ENCODE measurements around the gene CATSPERD.
A peak's percentile ranks its signal among the peaks of the same experiment; 100 is the strongest.

CATSPERD gene

DNA sequence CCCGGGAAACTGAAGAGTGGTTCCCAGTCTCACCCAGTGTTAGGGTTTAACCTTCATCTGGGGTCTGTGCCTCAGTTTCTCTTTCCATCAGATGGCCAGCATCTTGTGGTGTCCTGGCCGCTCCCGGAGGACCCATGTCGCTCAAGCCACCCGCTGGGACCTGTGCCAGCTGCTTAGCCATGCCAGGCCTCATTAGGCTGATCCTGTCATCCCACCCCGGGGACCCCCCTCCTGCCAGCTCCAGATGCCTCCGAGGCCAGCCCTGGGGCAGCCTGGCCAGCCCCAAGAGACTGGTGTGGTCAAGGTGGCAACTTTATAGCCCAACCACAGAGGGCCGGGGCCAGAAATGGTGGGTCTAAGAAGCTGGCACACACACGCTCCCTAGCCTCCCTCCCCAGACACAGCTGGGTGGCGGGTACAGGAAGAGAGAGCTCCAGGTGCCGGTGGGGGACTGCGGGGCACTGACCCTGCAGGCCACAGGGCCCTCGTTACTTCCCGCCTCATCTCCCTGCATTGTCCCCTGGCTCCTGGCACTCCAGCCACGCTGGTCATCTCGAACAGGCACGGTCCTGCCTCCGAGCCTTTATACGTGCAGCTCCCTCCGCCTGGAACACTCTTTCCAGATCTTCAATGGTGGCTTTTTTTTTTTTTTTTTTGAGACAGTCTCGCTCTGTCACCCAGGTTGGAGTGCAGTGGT is 87.8 kb downstream of the CATSPERD start:
- DNase-seq: no peak

DNA sequence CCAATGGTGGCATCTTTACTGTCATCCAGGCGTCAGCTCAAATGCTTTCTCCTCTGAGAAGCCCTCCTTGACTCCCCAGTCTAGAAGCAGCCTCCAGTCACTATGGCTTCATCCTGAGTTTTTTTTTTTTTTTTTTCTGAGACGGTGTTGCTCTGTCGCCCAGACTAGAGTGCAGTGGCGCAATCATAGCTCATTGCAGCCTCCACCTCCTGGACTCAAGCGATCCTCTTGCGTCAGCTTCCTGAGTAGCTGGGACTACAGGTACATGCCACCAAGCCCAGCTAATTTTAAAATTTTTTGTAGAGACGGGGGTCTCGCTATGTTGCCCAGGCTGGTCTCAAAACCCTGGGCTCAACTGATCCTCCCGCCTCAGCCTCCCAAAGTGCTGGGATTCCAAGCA is 88.6 kb downstream of the CATSPERD start:
- no peak for DNase-seq

DNA sequence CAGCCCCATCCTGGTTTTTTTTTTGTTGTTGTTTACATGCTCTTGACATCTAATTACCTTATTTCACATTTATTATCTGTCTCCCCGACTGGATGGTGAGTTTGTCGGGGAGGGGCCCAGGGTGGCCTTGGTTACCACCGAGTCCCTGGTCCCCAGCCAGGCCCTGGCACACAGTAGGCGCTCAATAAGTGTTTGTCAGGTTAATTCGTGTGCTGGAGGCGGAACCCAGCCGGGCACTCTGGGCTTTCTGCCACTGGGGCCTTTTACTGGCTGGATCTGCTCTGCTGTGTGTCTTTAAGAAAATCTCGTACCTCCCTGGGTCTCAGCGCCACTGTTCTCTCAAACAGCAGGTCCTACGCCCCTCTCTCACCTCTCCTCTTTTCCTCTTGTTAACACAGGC is 89.0 kb downstream of the CATSPERD start:
- no peak for DNase-seq

DNA sequence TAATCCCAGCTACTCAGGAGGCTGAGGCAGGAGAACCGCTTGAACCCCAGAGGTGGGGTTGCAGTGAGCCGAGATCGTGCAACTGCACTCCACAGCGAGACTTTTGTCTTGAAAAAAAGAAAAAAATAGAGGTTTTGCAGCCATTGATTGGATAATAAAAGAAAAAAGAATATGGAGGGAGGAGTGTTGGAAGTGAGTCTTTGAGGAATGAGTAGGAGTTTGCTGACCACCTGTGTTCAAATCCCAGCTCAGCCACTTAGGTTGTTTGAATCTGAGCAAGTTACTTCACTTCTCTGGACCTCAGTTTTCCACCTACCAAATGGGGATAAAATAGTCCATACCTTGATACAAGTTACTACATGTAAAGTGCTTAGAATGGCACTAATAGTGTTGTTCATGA is 90.7 kb downstream of the CATSPERD start:
- no peak for DNase-seq

DNA sequence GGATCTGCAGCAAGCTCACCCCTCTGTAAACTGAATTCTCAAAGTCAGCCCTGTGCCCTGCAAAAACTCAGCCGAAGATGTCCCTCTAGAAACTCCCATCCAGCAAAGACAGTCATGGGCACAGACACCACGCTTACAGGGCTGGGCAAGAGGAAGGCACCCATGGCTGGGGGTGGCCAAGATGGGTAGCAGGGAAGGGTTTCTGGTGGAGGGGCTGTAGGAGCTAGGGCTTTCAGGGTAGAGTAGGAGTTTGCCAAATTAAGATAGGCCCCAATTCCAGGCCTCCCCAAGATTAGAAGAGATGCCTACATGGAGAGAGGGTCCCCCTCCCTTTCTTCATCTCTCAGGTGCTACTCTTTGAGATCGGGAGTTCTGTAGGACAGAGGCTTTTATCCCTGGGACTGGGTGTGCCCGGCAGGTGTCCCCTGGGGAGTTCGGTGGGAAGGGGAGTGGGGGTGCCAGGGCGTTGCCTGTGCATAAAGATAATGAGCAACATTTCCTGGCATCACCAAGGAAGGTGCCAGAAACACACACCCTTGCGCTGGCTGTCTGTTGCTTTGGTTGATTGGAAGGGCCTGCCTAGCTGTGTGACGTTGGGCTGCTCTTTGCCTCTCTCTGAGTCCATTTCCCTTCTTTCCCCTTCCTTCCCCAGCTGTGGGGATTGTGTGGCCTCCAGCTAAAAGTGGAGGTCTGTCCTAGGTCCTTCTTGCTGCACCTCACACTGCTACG is 93.8 kb downstream of the CATSPERD start:
- no peak for DNase-seq

DNA sequence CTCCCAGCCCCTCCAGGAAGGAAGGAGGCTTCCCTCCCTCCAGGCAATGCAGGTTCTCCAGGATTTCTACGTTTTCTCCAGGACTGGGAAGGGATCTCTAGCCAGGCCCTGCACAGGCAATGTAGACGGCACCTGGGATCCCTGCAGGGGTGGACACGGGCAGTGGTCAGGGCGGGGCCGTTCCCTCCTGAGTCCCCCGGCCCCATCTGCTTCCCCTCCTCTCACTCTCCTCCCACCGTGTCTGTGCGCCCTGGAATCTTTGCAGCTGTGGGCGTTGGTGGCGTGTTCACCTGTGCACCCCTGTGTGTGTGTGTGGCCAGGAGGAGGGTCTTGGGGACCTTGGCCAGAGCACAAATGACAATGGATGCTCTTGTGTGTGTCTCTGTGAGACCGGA is 94.4 kb downstream of the CATSPERD start:
- no peak for DNase-seq

DNA sequence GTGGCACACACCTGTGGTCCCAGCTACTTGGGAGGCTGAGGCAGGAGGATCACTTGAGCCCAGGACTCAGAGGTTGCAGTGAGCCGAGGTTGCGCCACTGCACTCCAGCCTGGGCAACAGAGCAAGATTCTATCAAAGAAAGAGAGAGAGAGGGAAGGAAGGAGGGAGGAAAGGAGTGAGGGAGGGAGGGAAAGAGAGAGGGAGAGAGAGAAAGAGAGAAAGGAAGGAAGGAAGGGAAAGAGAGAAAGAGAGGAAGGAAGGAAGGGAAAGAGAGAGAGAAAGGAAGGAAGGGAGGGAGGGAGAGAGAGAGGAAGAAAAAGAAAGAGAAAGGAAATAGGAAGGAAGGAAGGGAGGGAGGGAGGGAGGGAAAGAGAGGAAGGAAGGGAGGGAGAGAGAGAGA is 96.8 kb downstream of the CATSPERD start:
- DNase-seq: no peak

DNA sequence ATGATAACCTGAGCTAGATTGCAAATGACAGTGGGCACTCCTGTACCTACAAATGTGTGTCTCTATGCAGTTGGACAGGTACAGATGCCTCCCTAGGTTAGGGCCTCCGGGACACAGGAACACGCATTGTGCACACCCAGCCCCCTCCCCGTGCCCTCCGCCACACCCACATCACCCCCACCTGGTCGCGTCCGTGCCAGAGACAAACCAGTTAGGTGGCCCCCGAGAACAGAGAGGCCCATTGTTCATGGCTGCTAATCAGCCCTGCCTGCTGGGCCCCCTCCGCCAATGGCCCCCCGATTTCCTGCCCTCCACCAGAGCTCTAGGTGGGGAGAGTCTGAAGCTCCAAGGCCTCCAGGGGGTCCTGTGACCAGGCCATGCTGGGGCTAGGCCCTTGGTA is 98.2 kb downstream of the CATSPERD start:
- DNase-seq: no peak

DNA sequence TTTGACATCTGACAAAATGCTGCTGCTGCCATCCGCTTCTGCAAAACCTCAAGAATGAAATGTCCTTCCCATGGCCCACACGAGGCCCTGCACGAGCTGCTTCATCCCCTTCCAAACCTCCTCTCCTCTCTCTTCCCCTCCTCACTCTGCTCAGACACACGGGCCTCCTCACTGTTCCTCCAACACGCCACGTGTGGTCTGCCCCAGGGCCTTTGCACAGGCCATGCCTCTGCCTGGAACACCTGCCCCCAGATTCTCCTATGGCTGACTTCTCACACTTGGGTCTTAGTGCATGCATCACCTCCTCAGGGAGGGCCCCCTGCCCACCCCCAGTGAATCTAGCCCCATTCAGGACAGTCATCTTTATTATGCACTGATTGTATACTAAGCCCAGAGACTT is 100.3 kb downstream of the CATSPERD start:
- DNase-seq: no peak

DNA sequence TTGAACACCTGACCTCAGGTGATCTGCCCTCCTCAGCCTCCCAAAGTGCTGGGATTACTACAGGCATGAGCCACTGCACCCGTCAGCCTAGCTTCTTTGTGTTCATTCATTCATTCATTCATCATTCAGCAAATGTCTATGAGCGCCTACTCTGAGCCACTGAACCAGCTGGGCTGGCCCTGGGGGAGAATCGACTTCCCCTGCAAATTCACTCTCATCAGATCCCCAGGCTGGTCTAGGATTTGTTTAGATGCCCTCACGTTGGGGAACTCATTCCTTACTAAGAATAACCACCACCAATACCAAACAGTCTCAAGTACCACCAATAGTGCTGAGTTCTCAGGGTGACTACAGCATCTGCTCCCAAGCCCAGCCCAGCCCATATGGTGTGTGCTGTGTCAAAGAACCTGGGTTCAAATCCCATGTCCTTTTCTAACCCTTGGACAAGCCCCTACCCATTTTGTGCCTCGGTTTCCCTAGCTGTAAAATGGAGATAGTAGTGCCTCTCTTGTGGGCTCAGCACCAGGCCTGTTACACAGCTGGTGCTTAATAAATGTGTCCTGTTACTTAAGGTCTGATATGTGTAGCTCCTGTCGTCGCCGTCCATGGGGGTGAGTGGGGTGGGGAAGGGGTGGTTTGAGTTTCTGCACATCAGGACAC is 101.2 kb downstream of the CATSPERD start:
- no peak for DNase-seq

DNA sequence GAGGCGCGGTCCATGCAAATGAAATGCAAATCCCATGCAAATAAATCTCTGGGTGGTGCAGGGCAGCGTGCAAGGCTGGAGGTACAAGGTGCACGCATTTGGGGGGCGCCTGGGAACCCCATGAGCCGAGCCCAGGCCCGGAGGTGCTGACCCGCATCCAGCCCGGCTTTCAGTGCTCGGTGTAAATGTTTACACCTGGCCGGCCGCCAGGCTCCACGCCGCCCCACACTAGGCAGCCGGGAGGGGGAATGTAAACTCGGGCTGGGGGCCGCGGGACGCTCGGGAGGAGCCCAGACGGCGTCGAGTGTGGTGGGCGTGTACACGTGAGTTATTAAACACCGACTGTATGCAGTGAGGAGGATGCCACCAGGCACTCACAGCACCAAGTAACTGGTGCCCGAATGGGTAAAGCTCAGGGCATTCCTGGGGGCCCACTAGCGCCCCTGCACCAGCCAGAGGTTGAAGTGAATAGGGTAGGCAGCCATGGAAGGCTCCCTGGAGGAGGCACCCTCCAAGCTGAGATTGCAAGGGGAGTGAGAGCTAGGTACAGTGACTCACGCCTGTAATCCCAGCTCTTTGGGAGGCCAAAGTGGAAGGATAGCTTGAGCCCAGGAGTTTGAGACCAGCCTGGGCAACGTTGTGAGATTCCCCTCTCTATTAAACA is 101.9 kb downstream of the CATSPERD start:
- DNase-seq: no peak

DNA sequence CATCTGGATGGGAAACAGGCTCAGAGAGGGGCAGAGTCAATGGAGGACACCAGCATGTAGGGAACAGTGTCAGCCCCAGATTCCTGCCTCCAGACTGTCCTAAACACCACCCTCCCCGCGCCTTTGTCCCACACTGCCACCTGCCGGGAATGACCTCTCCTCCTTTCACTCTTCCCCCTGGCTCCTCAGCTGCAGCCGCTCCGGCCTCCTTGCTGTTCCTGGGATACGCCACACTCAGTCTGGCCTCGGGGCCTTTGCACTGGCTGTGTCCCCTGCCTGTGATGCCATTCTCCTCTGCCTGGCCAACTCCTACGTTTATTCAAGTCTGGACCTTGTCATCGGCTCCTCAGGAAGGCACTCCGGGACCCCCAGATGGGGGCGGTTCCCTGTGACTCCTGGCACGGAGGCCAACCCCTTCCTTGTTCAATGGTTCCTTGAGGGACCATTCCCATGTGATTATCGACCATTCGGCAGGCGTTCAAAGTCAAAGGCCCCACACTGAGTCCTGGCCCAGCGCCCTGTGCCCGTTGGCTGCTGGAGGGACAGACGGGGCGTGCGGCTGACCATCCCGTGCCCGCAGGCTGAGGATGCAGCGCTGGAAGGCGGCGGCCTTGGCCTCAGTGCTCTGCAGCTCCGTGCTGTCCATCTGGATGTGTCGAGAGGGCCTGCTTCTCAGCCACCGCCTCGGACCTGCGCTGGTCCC is 103.3 kb downstream of the CATSPERD start:
- DNase-seq: no peak

DNA sequence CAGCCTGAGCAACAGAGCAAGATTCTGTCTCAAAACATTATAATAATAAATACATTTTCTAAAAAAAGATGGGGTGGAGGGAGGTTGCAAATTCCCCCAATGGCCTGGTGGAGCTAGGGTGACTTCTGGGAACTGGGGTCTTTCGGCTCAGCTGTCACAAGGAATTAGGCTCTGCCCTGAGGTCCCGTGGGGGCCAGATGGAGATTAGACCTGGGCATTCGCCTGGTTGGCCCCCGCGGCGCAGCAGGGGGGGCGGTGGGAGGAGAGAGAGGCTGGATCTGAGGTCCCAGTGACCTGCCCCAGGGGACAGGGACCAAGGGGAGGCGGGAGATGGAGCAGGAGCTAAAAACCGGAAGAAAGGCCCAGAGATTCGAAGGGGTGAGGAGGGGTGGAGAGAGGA is 104.3 kb downstream of the CATSPERD start:
- no peak for DNase-seq

DNA sequence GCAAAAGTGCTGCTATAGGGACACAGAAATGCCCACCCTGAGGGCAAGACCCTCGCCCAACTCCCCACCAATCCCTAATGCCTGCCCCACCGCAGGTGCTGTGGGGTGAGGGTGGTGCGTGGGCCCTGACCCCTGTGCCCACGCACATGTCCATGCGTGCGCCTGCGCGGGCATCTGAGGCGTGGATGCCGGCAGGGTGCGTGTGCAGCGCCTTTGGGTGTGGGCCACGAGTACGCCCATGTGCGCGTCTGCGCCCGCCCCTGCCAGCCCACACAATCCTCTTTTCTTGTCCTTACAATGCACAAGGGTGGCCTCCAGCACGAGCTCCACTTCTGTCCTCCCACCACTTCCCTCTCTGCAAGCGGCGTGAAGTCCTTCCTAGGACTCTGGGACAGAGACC is 104.7 kb downstream of the CATSPERD start:
- DNase-seq: no peak

DNA sequence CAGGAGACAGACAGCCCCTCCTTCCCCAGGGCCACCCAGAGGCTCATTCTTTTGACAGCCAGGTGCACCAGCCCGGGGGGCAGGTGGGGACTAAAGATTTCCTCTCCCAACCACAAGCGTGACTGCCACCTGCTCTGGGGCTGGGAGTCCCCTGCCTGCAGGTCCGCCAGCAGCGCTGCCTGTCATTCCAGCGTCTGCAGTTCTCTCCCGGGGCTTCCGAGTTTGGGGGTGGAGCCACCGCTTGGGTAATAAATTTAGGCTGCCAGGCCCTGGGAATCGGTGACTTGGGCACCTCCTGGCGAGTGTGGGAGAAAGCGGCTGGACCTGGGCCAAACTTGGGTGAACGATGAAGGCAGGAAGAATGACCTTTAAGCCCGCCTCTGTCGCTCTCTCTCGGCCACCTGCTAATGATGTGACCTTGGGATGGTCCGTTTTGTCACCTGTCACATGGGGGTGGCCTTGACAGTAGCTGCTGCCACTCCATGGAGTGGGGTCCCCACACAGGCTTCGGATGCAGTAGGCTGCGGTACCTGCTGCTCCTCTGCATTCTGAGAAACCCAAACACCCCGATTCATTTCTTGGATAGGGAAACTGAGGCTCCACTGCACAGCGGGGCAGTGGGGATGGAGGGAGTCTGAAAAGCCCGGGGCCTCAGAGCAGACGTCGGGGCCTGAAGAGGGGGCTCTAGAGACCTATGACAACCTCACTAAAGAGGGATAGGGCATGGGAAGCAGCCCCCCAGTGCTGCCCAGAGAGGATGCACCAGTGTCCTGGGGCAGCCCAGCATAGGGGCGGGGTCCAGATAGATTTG is 106.3 kb downstream of the CATSPERD start:
- peak; percentile 96 for DNase-seq

DNA sequence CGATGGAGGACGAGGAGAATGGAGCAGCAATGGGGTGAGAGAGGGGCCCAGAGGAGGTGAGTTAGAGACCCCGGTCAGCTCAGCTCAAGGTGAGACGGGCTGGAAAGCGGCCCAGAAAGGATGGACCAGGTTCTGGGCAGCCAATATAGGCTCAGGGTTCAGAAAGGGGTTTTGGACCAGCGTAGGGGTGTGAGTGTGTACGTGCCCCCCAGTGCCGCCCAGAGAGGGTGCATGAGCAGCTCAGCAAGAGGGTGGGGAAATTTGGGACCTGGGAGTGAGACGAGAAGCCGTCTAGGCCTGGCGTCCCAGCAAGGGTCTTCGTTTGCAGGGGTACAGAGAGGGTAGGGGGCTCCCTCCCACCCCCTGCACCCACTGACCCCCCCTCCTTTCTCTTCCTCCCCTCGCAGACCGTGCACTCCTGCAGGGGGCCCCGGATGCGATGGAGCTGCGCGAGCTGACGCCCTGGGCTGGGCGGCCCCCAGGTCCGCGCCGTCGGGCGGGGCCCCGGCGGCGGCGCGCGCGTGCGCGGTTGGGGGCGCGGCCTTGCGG is 107.0 kb downstream of the CATSPERD start:
- no peak for DNase-seq

DNA sequence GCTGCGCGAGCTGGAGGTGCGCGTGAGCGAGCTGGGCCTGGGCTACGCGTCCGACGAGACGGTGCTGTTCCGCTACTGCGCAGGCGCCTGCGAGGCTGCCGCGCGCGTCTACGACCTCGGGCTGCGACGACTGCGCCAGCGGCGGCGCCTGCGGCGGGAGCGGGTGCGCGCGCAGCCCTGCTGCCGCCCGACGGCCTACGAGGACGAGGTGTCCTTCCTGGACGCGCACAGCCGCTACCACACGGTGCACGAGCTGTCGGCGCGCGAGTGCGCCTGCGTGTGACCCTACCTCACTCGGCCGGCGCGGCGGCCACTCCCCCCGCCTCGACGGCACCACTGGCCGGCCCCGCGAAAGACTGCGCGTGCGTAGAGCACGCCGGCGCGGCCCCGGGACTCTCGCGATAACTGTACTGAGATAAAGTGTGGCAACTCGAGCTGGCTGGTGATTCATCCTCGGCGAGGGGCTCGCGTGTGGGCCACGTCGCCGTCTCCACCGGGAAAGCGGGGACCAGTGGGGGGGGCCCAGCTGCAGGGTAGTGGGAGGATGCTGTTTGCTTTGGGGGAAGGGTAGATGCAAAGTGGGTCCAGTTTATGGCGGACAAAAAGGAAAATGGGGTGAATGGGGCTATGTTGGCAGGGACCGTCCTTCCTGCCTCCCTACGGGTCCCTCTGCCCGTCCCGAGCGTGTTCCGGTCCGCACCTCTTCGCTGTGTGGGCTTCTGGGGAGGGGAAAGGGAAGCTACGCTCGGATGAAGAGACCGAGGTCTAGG is 107.6 kb downstream of the CATSPERD start:
- peak; percentile 91 for DNase-seq

Data from NCI-H2107 (cell line).